H1 (cell line): Measurements from ENCODE around the gene NIPAL3.

Source experiments
- CBX8 ChIP-seq: fragments of 300-800, 300-1000 bp; sonication (generic); IDR thresholded peaks from 2 replicates; pipeline ENCODE4 v1.7.1; 2016; ENCODE audit warnings: low read depth, low read length, borderline replicate concordance
- CHD2 ChIP-seq: IDR thresholded peaks from 2 replicates; pipeline ENCODE4 v1.6.1; 2012; ENCODE audit warnings: low read length, improper control_type of control experiment
- EP300 ChIP-seq, 2 experiments: IDR thresholded peaks; 1 replicate in 1 of 2; 2 replicates in 1 of 2; pipeline ENCODE4 v1.6.1; 2011 to 2012; ENCODE audit warnings: low read depth in 2 of 2, low read length in 2 of 2, mild to moderate bottlenecking in 2 of 2, borderline replicate concordance in 1 of 2, inconsistent platforms in 1 of 2, moderate library complexity in 1 of 2
- JUND ChIP-seq: IDR thresholded peaks from 2 replicates; pipeline ENCODE4 v1.6.1; 2011; ENCODE audit warnings: mild to moderate bottlenecking, improper control_type of control experiment, low read length
- MAFK ChIP-seq: IDR thresholded peaks from 2 replicates; pipeline ENCODE4 v1.6.1; 2012; ENCODE audit warnings: low read depth, mild to moderate bottlenecking, improper control_type of control experiment, low read length
- POLR2A ChIP-seq, 2 experiments: IDR thresholded peaks; 1 replicate in 1 of 2; 2 replicates in 1 of 2; pipeline ENCODE4 v1.6.1; 2011; ENCODE audit warnings: low read depth in 2 of 2, low read length in 2 of 2, mild to moderate bottlenecking in 2 of 2; ENCODE audit errors: control extremely low read depth in 1 of 2
- POLR2AphosphoS5 ChIP-seq: IDR thresholded peaks from 2 replicates; pipeline ENCODE4 v1.6.1; 2011; ENCODE audit warnings: low read depth, low read length
- RAD21 ChIP-seq, 2 experiments: IDR thresholded peaks in 1 of 2; conservative IDR thresholded peaks in 1 of 2; 2 replicates each; pipeline ENCODE4 v1.6.1; 2011; ENCODE audit warnings: low read depth in 2 of 2, low read length in 2 of 2, improper control_type of control experiment in 1 of 2, inconsistent platforms in 1 of 2, mild to moderate bottlenecking in 1 of 2, moderate library complexity in 1 of 2
- TAF7 ChIP-seq: optimal IDR thresholded peaks from 2 replicates; pipeline ENCODE3; 2011; ENCODE audit warnings: low read depth, mild to moderate bottlenecking, inconsistent platforms, low read length, moderate library complexity, borderline replicate concordance
- TF ChIP-seq, protein P1 (sequence below), 3 experiments: IDR thresholded peaks; 1 replicate in 2 of 3; 2 replicates in 1 of 3; pipeline versions ENCODE4 v1.5.1 to v1.6.1; 2011; ENCODE audit warnings: low read length in 3 of 3, mild to moderate bottlenecking in 3 of 3, inconsistent platforms in 2 of 3, low read depth in 1 of 3, moderate library complexity in 1 of 3; ENCODE audit not compliant: insufficient read depth in 1 of 3; ENCODE audit errors: control extremely low read depth in 1 of 3

DNA sequence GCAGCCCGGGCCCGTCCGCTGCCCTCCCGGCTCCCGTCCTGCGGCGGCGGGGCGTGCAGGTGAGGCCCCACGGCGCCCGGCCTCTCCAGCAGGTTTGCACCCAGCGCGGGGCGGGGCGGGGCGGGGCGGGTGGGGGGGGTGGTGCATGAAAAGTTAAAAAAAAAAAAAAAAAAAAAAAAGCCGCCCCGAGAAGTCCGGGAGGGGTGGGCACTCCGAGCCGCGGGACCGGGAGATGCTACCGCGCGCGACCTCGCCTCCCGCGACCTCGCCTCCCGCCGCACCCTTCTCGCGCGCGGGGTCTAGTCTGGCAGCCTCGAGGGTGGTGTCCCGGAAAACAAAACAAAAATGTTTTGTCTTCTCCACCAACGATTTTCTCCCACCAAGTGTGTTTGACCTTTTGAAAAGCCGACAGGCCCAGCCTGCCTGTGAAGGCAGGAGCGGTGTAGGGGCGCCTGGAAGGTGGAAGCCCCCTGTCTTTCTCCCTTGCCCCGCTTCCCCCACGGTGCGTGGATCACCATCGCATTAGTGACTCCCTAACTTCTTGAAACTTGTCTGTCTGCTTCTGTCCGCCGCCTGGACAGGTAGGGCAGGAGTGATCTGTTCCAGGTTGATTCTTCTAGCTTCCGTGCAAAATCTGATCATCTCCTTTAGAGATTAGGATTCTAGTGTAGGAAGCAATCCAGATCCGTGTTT, 87.6 kb downstream of the NIPAL3 start:
- TF ChIP-seq, protein P1, sequence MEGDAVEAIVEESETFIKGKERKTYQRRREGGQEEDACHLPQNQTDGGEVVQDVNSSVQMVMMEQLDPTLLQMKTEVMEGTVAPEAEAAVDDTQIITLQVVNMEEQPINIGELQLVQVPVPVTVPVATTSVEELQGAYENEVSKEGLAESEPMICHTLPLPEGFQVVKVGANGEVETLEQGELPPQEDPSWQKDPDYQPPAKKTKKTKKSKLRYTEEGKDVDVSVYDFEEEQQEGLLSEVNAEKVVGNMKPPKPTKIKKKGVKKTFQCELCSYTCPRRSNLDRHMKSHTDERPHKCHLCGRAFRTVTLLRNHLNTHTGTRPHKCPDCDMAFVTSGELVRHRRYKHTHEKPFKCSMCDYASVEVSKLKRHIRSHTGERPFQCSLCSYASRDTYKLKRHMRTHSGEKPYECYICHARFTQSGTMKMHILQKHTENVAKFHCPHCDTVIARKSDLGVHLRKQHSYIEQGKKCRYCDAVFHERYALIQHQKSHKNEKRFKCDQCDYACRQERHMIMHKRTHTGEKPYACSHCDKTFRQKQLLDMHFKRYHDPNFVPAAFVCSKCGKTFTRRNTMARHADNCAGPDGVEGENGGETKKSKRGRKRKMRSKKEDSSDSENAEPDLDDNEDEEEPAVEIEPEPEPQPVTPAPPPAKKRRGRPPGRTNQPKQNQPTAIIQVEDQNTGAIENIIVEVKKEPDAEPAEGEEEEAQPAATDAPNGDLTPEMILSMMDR (IDR thresholded peaks at IDR 0.05; ENCODE audit: control extremely low read depth in 1 of 3, insufficient read depth in 1 of 3, low read depth in 1 of 3, low read length in 3 of 3): no peak
- TF ChIP-seq RAD21 (IDR thresholded peaks at IDR 0.05 in 1 of 2, conservative IDR thresholded peaks at IDR 0.05 in 1 of 2; ENCODE audit: low read depth in 2 of 2, low read length in 2 of 2) (no peak), POLR2AphosphoS5 (no peak), MAFK (no peak), POLR2A (IDR thresholded peaks at IDR 0.05; ENCODE audit: control extremely low read depth in 1 of 2, low read depth in 2 of 2, low read length in 2 of 2) (no peak), EP300 (IDR thresholded peaks at IDR 0.05; ENCODE audit: borderline replicate concordance in 1 of 2, low read depth in 2 of 2, low read length in 2 of 2) (no peak), TAF7 (no peak), CHD2 (no peak), CBX8 (no peak), JUND (no peak)
